ENCODE data around the gene CXCL1. TPM values are rescaled to one million over a fixed set of nuclear protein-coding genes. Genes with fewer than 3 reads are reported as not detected.

CXCL1 gene
- total RNA-seq, 1 donor from 2014 or later = not detected

GRCh38 chr4:73870260-73870659, 1.1 kb downstream of the CXCL1 start:
- ChIA-PET CTCF (no interaction called here), POLR2A (no interaction called here)
- no peak for DNase-seq
- ATAC-seq (ENCODE audit: low read depth) = no peak
- peaks cover 5% of the 10 kb centered on the region for H3K4me1 Mint-ChIP-seq
- TF ChIP-seq CTCF (IDR thresholded peaks at IDR 0.05) = no peak
- no peaks in the 10 kb centered on the region for H3K36me3 Mint-ChIP-seq (ENCODE audit: low read depth)
- H3K9me3 Mint-ChIP-seq = no peaks in the 10 kb centered on the region
- no peak overlapping the region for H3K4me3 Mint-ChIP-seq
- H3K27ac Mint-ChIP-seq = no peak overlapping the region
- intact Hi-C loops (cut with micrococcal nuclease) = no loop called here
- peaks cover 23% of the 10 kb centered on the region for H3K27me3 Mint-ChIP-seq

- no peaks in the 10 kb centered on the region for H3K9me3 Mint-ChIP-seq
- CTCF ChIA-PET = no interaction called here
Measured at GRCh38 chr4:73870768-73871167, 1.6 kb downstream of the CXCL1 start.

DNA sequence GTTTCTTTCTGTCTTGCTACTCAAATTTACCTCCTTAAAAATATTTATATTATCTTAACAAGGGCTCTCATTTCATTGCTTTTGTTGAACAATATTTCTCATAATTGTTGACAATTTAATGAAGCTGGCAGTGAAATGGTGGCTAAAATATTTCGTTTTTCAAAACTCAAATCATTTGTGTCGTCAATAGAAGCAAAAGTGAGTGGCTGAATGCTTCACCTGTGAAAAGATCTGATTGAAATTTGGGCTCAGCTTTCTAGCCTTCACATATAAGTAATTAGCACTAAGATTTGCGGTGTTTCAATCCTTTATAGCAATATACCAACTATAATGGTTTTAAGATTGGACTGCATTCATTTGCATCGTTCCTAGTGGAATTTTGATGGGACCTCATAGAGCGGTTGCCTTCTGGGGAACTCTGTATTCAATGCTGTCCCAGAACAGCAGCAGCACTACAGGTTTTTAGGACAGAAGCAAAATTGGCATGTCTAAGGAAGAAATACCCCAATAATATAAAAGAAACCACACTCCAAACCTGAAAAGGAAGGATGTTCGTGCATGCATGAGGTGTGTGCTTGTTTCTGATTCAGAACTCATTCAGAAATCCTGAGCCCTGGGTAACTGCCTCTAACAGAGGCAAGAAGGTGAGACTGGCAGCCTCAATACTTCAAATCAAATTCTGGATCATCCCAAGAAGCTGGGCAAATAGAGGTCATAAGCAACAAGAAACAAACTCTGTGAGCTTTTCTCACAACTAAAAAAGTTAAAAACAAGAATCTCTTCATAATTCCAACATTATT, 2.5 kb downstream of the CXCL1 start:
- peaks cover 5% of the 10 kb centered on the region for H3K4me1 Mint-ChIP-seq
- peaks cover 23% of the 10 kb centered on the region for H3K27me3 Mint-ChIP-seq
- no peak overlapping the region for H3K4me3 Mint-ChIP-seq
- H3K9me3 Mint-ChIP-seq = no peaks in the 10 kb centered on the region
- ChIA-PET CTCF (no interaction called here), POLR2A (no interaction called here)
- DNase-seq = no peak
- no peak for TF ChIP-seq CTCF (IDR thresholded peaks at IDR 0.05)
- no peak for ATAC-seq (ENCODE audit: low read depth)
- no peaks in the 10 kb centered on the region for H3K36me3 Mint-ChIP-seq (ENCODE audit: low read depth)
- H3K27ac Mint-ChIP-seq = no peak overlapping the region
- intact Hi-C loops (cut with micrococcal nuclease) = no loop called here

More at GRCh38 chr4:73870768-73871167, 1.6 kb downstream of the CXCL1 start:
- POLR2A ChIA-PET = no interaction called here
- peaks cover 23% of the 10 kb centered on the region for H3K27me3 Mint-ChIP-seq
- H3K4me1 Mint-ChIP-seq = peaks cover 5% of the 10 kb centered on the region
- H3K4me3 Mint-ChIP-seq = no peak overlapping the region
- intact Hi-C loops (cut with micrococcal nuclease) = no loop called here
- ATAC-seq (ENCODE audit: low read depth) (no peak), DNase-seq (no peak)
- H3K36me3 Mint-ChIP-seq (ENCODE audit: low read depth) = no peaks in the 10 kb centered on the region
- no peak for TF ChIP-seq CTCF (IDR thresholded peaks at IDR 0.05)
- no peak overlapping the region for H3K27ac Mint-ChIP-seq

GRCh38 chr4:73872316-73873108, 3.3 kb downstream of the CXCL1 start:
- peaks cover 5% of the 10 kb centered on the region for H3K4me1 Mint-ChIP-seq
- no peak for DNase-seq

More at GRCh38 chr4:73872316-73873108, 3.3 kb downstream of the CXCL1 start:
- H3K27me3 Mint-ChIP-seq = peaks cover 23% of the 10 kb centered on the region
- intact Hi-C loops (cut with micrococcal nuclease) = no loop called here
- H3K36me3 Mint-ChIP-seq (ENCODE audit: low read depth) = no peaks in the 10 kb centered on the region
- H3K9me3 Mint-ChIP-seq = no peaks in the 10 kb centered on the region
- no peak overlapping the region for H3K4me3 Mint-ChIP-seq
- ChIA-PET POLR2A (no interaction called here), CTCF (no interaction called here)
- no peak overlapping the region for H3K27ac Mint-ChIP-seq
- no peak for TF ChIP-seq CTCF (IDR thresholded peaks at IDR 0.05)
- ATAC-seq (ENCODE audit: low read depth) = no peak

Measured in activated B cell treated with CpG ODN at 0.5 μM for 24 hours (primary cell).